Testis (tissue), 3 donors: ENCODE measurements around the gene SYNGR4. TPM values are rescaled to one million over a fixed set of nuclear protein-coding genes. Genes with fewer than 3 reads are reported as not detected.

Experiments used
- DNase-seq: peaks from one replicate; pipeline ENCODE4 v3.0.0-alpha.2; 2019
- H3K27ac ChIP-seq, 2 donors: fragments of 200-600 bp; sonication (generic); one replicate each; pipeline ENCODE4 v1.5.1; 2019
- H3K27me3 ChIP-seq: fragments of 200-600 bp; sonication (generic); one replicate; pipeline ENCODE4 v1.5.1; 2019
- H3K36me3 ChIP-seq: fragments of 200-600 bp; sonication (generic); one replicate; pipeline ENCODE4 v1.5.1; 2017; ENCODE audit warnings: low read depth; ENCODE audit errors: missing control alignments
- H3K4me1 ChIP-seq: fragments of 200-600 bp; sonication (generic); one replicate; pipeline ENCODE4 v1.5.1; 2019
- H3K4me3 ChIP-seq, 2 donors: fragments of 200-600 bp; sonication (generic); one replicate each; pipeline ENCODE4 v1.5.1; 2017 to 2019
- H3K9me3 ChIP-seq: fragments of 200-600 bp; sonication (generic); one replicate; pipeline ENCODE4 v1.5.1; 2017
- CTCF ChIP-seq, 3 experiments: fragments of 450-650 bp in 2 of 3; fragments of 200-600 bp in 1 of 3; sonication (generic) in 1 of 3; IDR thresholded peaks; one replicate each; pipeline ENCODE4 v1.5.1; 2016 to 2019; ENCODE audit warnings: antibody characterized with exemption in 3 of 3, mild to moderate bottlenecking in 2 of 3, moderate library complexity in 1 of 3
- POLR2A ChIP-seq: fragments of 450-650 bp; IDR thresholded peaks from one replicate; pipeline ENCODE4 v1.6.1; 2017; ENCODE audit warnings: antibody characterized with exemption, mild to moderate bottlenecking, moderate library complexity
- WGBS, 2 donors: methylation state at CpG; one replicate each; pipeline ENCODE4 v1.1.5; 2018; 5-methylcytosine and 5-hydroxymethylcytosine counted together
- intact Hi-C: fragments of 100-400 bp; cut with DNase I; formaldehyde crosslinking; loops from one replicate; pipeline ENCODE4 v1.15.1; 2023; ENCODE audit warnings: low total_unique reads
- polyA plus RNA-seq: library from polyadenylated mRNA; stranded (reverse); fragments of 350-450 nt; fragmentation: Illumina TruSeq; extraction: RNeasy Lipid Tissue Mini Kit (QIAGEN cat#74804); gene quantifications from one replicate; pipeline ENCODE4 v1.2.3, GENCODE V29; 2014; ENCODE audit warnings: low read depth, low replicate concordance; ENCODE audit not compliant: insufficient read depth
- total RNA-seq, 2 donors: library from RNA; depleted of rRNA; stranded (reverse); fragments of >200 nt; gene quantifications; one replicate each; pipeline ENCODE4 v1.2.3, GENCODE V29; 2016

The SYNGR4 gene
- total and polyA plus RNA-seq, 3 donors from 2014 or later = 21.8 to 112 (median 26.1) TPM

- peak overlapping the region in 1 of 2 donors; percentile 13 for H3K4me3 ChIP-seq
- H3K9me3 ChIP-seq = no peaks in the 10 kb centered on the region
- no peak overlapping the region for H3K27ac ChIP-seq
- H3K27me3 ChIP-seq = no peaks in the 10 kb centered on the region
- no peaks in the 10 kb centered on the region for H3K36me3 ChIP-seq
- TF ChIP-seq POLR2A (no peak), CTCF (IDR thresholded peaks at IDR 0.05) (no peak)
- intact Hi-C loops = no loop called here
- WGBS, 2 donors = 25 to 32% methylated on average over 26 to 28 of the region's 38 CpGs
- DNase-seq = no peak
- peaks cover 22% of the 10 kb centered on the region for H3K4me1 ChIP-seq
Measured at GRCh38 chr19:48394331-48395169, 30.4 kb downstream of the SYNGR4 start.

GRCh38 chr19:48395170-48395455 is 30.9 kb downstream of the SYNGR4 start:
- WGBS, 2 donors = 22 to 31% methylated on average over 6 of the region's 6 CpGs
- Histone ChIP-seq H3K4me1 (peaks cover 21% of the 10 kb centered on the region), H3K36me3 (no peaks in the 10 kb centered on the region), H3K4me3 (no peak overlapping the region), H3K27me3 (no peaks in the 10 kb centered on the region), H3K27ac (no peak overlapping the region), H3K9me3 (no peaks in the 10 kb centered on the region)
- no peak for TF ChIP-seq CTCF (IDR thresholded peaks at IDR 0.05)
- TF ChIP-seq POLR2A = no peak
- DNase-seq = no peak
- intact Hi-C loops = no loop called here

- Histone ChIP-seq H3K4me3 (no peak overlapping the region), H3K9me3 (no peaks in the 10 kb centered on the region), H3K36me3 (no peaks in the 10 kb centered on the region), H3K27me3 (no peaks in the 10 kb centered on the region), H3K4me1 (peaks cover 18% of the 10 kb centered on the region), H3K27ac (no peak overlapping the region)
- intact Hi-C loops = no loop called here
- DNase-seq = no peak
- no peak for TF ChIP-seq POLR2A
- no peak for TF ChIP-seq CTCF (IDR thresholded peaks at IDR 0.05)
- WGBS, 2 donors = 36 to 44% methylated on average over 9 of the region's 9 CpGs
Measured at GRCh38 chr19:48395499-48395898, 31.3 kb downstream of the SYNGR4 start.

GRCh38 chr19:48396016-48396823 is 32.1 kb downstream of the SYNGR4 start:
- peaks cover 18% of the 10 kb centered on the region for H3K4me1 ChIP-seq
- H3K4me3 ChIP-seq = no peak overlapping the region
- H3K27ac ChIP-seq = no peak overlapping the region
- no peaks in the 10 kb centered on the region for H3K9me3 ChIP-seq
- TF ChIP-seq CTCF (IDR thresholded peaks at IDR 0.05) (no peak), POLR2A (no peak)
- intact Hi-C loops = no loop called here
- H3K27me3 ChIP-seq = no peaks in the 10 kb centered on the region
- DNase-seq = no peak
- WGBS, 2 donors = 62 to 68% methylated on average over 23 to 24 of the region's 24 CpGs
- no peaks in the 10 kb centered on the region for H3K36me3 ChIP-seq
